Activated CD4-positive, alpha-beta T cell treated with anti-CD3 and anti-CD28 coated beads, Interleukin-10, Interleukin-2, amounts not matched to agents 100 ng/mL and 50 ng/mL, durations not matched to agents 16 hours and 8 hours (primary cell): ENCODE data around the gene LAMTOR5.

Source experiments
- DNase-seq: peaks from one replicate; pipeline ENCODE4 v3.0.0-alpha.2; 2020

LAMTOR5 gene

DNA sequence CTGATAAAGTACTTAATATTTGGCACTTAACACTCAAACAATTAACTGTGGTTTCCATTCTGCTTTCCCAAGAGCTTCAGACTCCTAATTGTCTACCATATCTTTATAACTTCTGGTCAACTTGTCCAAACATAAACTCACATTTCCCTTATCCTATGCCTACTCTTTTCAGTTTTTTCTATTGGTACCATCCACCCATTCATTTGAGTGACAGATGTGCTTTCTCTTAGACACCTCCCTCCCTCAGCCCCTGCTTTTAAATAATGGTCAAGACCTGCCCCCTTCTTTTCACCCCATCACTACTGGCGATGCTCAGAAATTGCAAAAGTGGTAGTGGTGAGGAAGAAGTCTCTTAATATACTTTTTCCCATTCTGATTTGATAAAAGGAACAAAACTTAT, 22.1 kb downstream of the LAMTOR5 start:
- no peak for DNase-seq

GRCh38 chr1:110384581-110385321, 22.7 kb downstream of the LAMTOR5 start:
- no peak for DNase-seq

DNA sequence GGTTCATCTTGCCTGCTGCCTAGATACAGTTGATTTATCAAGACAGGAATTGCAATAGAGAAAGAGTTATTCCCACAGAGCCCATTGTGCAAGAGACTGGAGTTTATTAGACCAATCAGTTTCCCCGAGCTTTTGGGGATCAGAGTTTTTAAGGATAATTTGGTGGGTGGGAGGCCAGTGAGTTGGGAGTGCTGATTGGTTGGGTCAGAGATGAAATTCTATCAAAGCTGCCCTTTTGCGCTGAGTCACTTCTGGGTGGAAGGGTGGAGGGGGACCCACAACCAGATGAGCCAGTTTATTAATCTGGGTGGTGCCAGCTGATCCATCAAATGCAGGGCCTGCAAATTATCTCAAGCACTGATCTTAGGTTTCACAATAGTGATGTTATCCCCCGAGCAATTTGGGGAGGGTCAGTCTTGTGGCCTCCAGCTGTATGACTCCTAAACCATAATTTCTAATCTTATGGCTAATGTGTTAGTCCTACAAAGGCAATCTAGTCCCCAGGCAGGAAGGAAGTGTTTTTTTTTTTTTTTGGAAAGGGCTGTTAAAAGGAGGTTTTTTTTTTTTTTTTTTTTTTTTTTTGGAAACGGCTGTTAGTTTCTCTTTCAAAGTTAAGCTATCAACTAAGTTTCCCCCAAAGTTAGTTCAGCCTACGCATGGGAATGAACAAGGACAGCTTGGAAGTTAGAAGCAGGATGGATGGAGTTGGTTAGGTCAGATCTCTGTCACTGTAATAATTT, 24.1 kb downstream of the LAMTOR5 start:
- peak; percentile 1 for DNase-seq

- DNase-seq, result no peak
Measured at GRCh38 chr1:110380672-110381283, 26.7 kb downstream of the LAMTOR5 start.

DNA sequence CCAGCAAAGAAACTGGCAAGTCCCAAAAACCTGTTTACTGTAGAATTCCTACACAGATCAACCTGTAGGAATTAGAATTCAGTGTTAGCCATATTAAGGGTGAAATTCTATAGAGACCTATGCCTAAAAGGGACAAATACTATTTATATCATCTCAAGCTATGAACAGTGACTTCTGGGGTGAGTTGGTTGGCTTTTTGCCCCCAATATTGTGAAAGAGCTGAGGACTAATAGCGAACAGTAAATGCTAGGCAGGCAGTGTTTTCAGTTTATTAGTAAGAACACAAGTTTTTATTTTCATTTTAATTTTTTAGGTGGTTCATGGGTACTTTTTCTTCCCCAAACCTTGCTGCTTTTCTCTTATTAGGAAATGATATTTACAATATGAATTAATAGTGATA, 32.0 kb downstream of the LAMTOR5 start:
- DNase-seq, result no peak

- peak; percentile 61 for DNase-seq
Measured at GRCh38 chr1:110370827-110371226, 36.7 kb downstream of the LAMTOR5 start.

DNA sequence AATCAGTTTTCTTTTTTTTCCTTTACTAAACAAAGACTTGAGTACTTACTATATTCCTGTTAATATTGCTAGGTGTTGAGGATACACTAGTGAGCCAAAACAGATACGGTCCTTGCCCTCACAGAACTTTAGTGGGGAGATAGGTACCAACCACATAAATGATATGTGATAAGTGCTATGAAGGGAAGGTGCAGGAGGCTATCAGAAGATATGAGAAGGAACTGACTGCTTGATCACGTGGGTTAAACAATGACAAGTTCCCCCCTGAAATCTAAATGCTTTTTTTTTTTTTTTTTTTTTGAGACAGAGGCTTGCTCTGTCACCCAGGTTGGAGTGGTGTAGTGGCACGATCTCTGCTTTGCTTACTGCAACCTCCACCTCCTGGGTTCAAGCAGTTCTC, 43.3 kb downstream of the LAMTOR5 start:
- DNase-seq, result no peak

GRCh38 chr1:110361856-110362255, 45.6 kb downstream of the LAMTOR5 start:
- DNase-seq, result no peak

GRCh38 chr1:110360431-110360830, 47.1 kb downstream of the LAMTOR5 start:
- DNase-seq, result no peak

DNA sequence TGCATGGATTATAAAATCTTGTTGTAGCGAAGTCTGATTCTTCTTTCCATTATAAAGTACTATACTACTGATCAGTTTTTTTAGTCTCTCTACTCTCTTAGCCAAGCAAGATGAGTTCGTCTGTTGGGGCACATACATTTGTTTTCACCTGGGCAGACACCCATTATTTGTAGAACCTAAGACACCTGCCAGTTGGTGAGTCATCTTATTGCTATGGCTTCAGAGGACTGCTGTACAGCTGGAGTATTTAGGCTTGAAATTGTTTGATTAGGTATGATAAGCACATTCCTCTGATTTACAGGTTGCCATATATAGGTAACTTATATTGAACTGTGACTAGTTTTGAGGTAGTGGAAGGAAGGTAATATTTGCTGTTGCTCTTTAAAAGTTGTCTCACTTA, 51.1 kb downstream of the LAMTOR5 start:
- DNase-seq, result no peak

GRCh38 chr1:110355321-110355720, 52.2 kb downstream of the LAMTOR5 start:
- no peak for DNase-seq
